Measurements from ENCODE around the gene NRF1. TPM values are rescaled to one million over a fixed set of nuclear protein-coding genes. Genes with fewer than 3 reads are reported as not detected.

NRF1 gene
- total and polyA plus RNA-seq, 10 of the 15 experiments (the other 5 are each of a cell fraction or from before 2014, with no cell fraction given), result 3.5 to 23.1 (median 13.5) TPM

GRCh38 chr7:129644634-129645230, 33.2 kb downstream of the NRF1 start:
- peaks cover 0 to 2% of the 10 kb centered on the region in 2 experiments; a peak in 2 of 4 replicates for H3K36me3 ChIP-seq (ENCODE audit: control insufficient read depth in 2 of 2, insufficient read depth in 2 of 2, low read length in 1 of 2)
- no peaks in the 10 kb centered on the region for H4K20me1 ChIP-seq (ENCODE audit: control insufficient read depth, insufficient read depth)
- in situ Hi-C loops (cut with MboI), result loop anchor here (10.0 kb wide), 1 partner anchor 300 kb away; no protein-coding TSS in a partner anchor
- H3K27me3 ChIP-seq (replicated peaks in 1 of 2; ENCODE audit: control insufficient read depth in 2 of 2, insufficient read depth in 2 of 2, low read length in 1 of 2), result no peaks in the 10 kb centered on the region
- H3K9me3 ChIP-seq (replicated peaks; ENCODE audit: control insufficient read depth, insufficient read depth, low read length), result no peaks in the 10 kb centered on the region
- no peak overlapping the region for H3K27ac ChIP-seq (ENCODE audit: control insufficient read depth, insufficient read depth)
- H3K4me1 ChIP-seq (ENCODE audit: control insufficient read depth, insufficient read depth, low read length), result peaks cover 5% of the 10 kb centered on the region; the same call in 1 of the 2 replicates
- ATAC-seq (no peak), DNase-seq (ENCODE audit: low read depth, low spot score) (no peak), FAIRE-seq (no peak)
- CTCF ChIA-PET, result interaction anchor here (0.6 to 3.0 kb wide), 13 partner anchors 11 to 415 kb away, joined by 3 to 28 read pairs (median 5); no protein-coding TSS in a partner anchor
- no peak overlapping the region for H3K4me2 ChIP-seq (ENCODE audit: control insufficient read depth, insufficient read depth)
- H2AFZ ChIP-seq (ENCODE audit: control insufficient read depth, low read depth, low read length), result no peak overlapping the region
- POLR2A ChIA-PET, result no interaction called here
- intact Hi-C loops (cut with micrococcal nuclease; ENCODE audit: unreplicated experiment), result no loop called here
- TF ChIP-seq TCF7 (IDR thresholded peaks at IDR 0.05; ENCODE audit: borderline replicate concordance) (no peak), RAD21 (IDR thresholded peaks at IDR 0.05; ENCODE audit: insufficient read depth, low read depth, low read length) (peak; percentile 49), IKZF2 (IDR thresholded peaks at IDR 0.05) (0 out of 4 replicates have a peak, but pooled peaks of 1 of the 2 experiments have one; percentile 15), CTCF (IDR thresholded peaks at IDR 0.05 in 2 of 3, conservative IDR thresholded peaks at IDR 0.05 in 1 of 3; ENCODE audit: control insufficient read depth in 2 of 3, extremely low read depth in 1 of 3, insufficient read depth in 1 of 3, low read depth in 3 of 3, low read length in 3 of 3) (peak; percentile 7 to 42 (median 28); a peak in 3 of 6 replicates), SMAD1 (IDR thresholded peaks at IDR 0.05; ENCODE audit: low read depth, partially characterized antibody) (no peak), SKIL (IDR thresholded peaks at IDR 0.05; ENCODE audit: low read depth, poor library complexity, severe bottlenecking) (peak; percentile 20), SMC3 (IDR thresholded peaks at IDR 0.05; ENCODE audit: borderline replicate concordance, low read length) (peak; percentile 28; the same call in 1 of the 2 replicates)
- no peak overlapping the region for H3K9ac ChIP-seq (ENCODE audit: control insufficient read depth, insufficient read depth, low read length)
- no peak overlapping the region for H3K4me3 ChIP-seq
- SMC1A ChIA-PET (ENCODE audit: uncharacterized antibody, unreplicated experiment), result interaction anchor here (1.3 to 4.3 kb wide), 10 partner anchors 10 to 302 kb away, joined by 3 to 31 read pairs (median 6); no protein-coding TSS in a partner anchor
- no TSS peak for BruUV-seq (replicated peaks)
- WGBS (ENCODE audit: insufficient coverage, insufficient replicate concordance, low lambda C conversion rate, missing lambda C conversion rate), result 82% methylated on average over 2 of the region's 2 CpGs
- H3K79me2 ChIP-seq (ENCODE audit: control insufficient read depth, insufficient read depth, low read length), result peaks cover 1% of the 10 kb centered on the region; the same call in 1 of the 2 replicates
- RAD21 ChIA-PET (ENCODE audit: unreplicated experiment), result interaction anchor here (0.5 to 3.8 kb wide), 5 partner anchors 31 to 301 kb away, joined by 3 to 25 read pairs (median 9); no protein-coding TSS in a partner anchor
